H9 (cell line): ENCODE data around the gene LRCOL1. TPM values are rescaled to one million over a fixed set of nuclear protein-coding genes. Genes with fewer than 3 reads are reported as not detected.

Source experiments
- DNase-seq: peaks from one replicate; pipeline ENCODE4 v3.0.0-alpha.2; 2017
- H2AFZ ChIP-seq: one replicate; pipeline ENCODE4 v1.6.1; 2013; ENCODE audit warnings: mild to moderate bottlenecking, low read length, control low read depth, moderate library complexity
- H2AK5ac ChIP-seq: 2 replicates; pipeline ENCODE4 v1.6.1; 2013; ENCODE audit warnings: low read length, control low read depth, mixed read lengths; ENCODE audit not compliant: insufficient read length
- H2BK120ac ChIP-seq: one replicate; pipeline ENCODE4 v1.6.1; 2013; ENCODE audit warnings: low read depth, mild to moderate bottlenecking, low read length, control low read depth, inconsistent platforms; ENCODE audit not compliant: poor library complexity, severe bottlenecking
- H2BK12ac ChIP-seq: 2 replicates; pipeline ENCODE4 v1.6.1; 2013; ENCODE audit warnings: low read length, control low read depth, mixed read lengths, low read depth; ENCODE audit not compliant: insufficient read length
- H2BK15ac ChIP-seq: 2 replicates; pipeline ENCODE4 v1.6.1; 2013; ENCODE audit warnings: low read depth, low read length, control low read depth
- H2BK20ac ChIP-seq: one replicate; pipeline ENCODE4 v1.6.1; 2013; ENCODE audit warnings: low read depth, mild to moderate bottlenecking, low read length, control low read depth, inconsistent platforms; ENCODE audit not compliant: poor library complexity, severe bottlenecking
- H2BK5ac ChIP-seq: 2 replicates; pipeline ENCODE4 v1.6.1; 2013; ENCODE audit warnings: low read length, control low read depth, mixed read lengths; ENCODE audit not compliant: insufficient read length
- H3K14ac ChIP-seq: 2 replicates; pipeline ENCODE4 v1.6.1; 2013; ENCODE audit warnings: low read length, control low read depth; ENCODE audit not compliant: insufficient read depth
- H3K18ac ChIP-seq: 2 replicates; pipeline ENCODE4 v1.6.1; 2013; ENCODE audit warnings: low read depth, mild to moderate bottlenecking, mixed read lengths, low read length, control low read depth; ENCODE audit not compliant: insufficient read length
- H3K23ac ChIP-seq: 2 replicates; pipeline ENCODE4 v1.6.1; 2013; ENCODE audit warnings: low read length, control low read depth, mixed read lengths, low read depth; ENCODE audit not compliant: insufficient read length
- H3K23me2 ChIP-seq: 2 replicates; pipeline ENCODE4 v1.6.1; 2013; ENCODE audit warnings: low read depth, mild to moderate bottlenecking, mixed read lengths, low read length, control low read depth; ENCODE audit not compliant: insufficient read length, poor library complexity, severe bottlenecking
- H3K27ac ChIP-seq: 2 replicates; pipeline ENCODE4 v1.5.1; 2013; ENCODE audit warnings: low read length, control low read depth, mixed read lengths, low read depth; ENCODE audit not compliant: insufficient read length
- H3K27me3 ChIP-seq: 2 replicates; pipeline ENCODE4 v1.6.1; 2013; ENCODE audit warnings: low read length, control low read depth, inconsistent platforms; ENCODE audit not compliant: insufficient read depth
- H3K4ac ChIP-seq: 2 replicates; pipeline ENCODE4 v1.6.1; 2013; ENCODE audit warnings: low read depth, mild to moderate bottlenecking, control low read depth, inconsistent platforms, low read length, moderate library complexity
- H3K4me1 ChIP-seq: 2 replicates; pipeline ENCODE4 v1.6.1; 2013; ENCODE audit warnings: low read length, control low read depth, inconsistent platforms; ENCODE audit not compliant: insufficient read depth
- H3K4me2 ChIP-seq: 2 replicates; pipeline ENCODE4 v1.6.1; 2013; ENCODE audit warnings: low read length, control low read depth, mixed read lengths; ENCODE audit not compliant: insufficient read length, insufficient read depth
- H3K56ac ChIP-seq: 2 replicates; pipeline ENCODE4 v1.6.1; 2013; ENCODE audit warnings: low read depth, mild to moderate bottlenecking, mixed read lengths, low read length, control low read depth; ENCODE audit not compliant: insufficient read length
- H3K79me1 ChIP-seq: 2 replicates; pipeline ENCODE4 v1.6.1; 2013; ENCODE audit warnings: low read depth, mild to moderate bottlenecking, moderate library complexity, low read length, control low read depth, inconsistent platforms; ENCODE audit not compliant: insufficient read depth, poor library complexity, severe bottlenecking
- H3K79me2 ChIP-seq: 2 replicates; pipeline ENCODE4 v1.6.1; 2013; ENCODE audit warnings: low read length, control low read depth, inconsistent platforms; ENCODE audit not compliant: insufficient read depth
- H3K9ac ChIP-seq: 2 replicates; pipeline ENCODE4 v1.6.1; 2013; ENCODE audit warnings: low read length, control low read depth, mixed read lengths; ENCODE audit not compliant: insufficient read length; ENCODE audit errors: extremely low read depth
- H3K9me3 ChIP-seq: one replicate; pipeline ENCODE4 v1.6.1; 2013; ENCODE audit warnings: low read depth, low read length, inconsistent platforms; ENCODE audit not compliant: control insufficient read depth
- H3T11ph ChIP-seq: one replicate; pipeline ENCODE4 v1.6.1; 2013; ENCODE audit warnings: mild to moderate bottlenecking, low read length, control low read depth, inconsistent platforms
- H4K20me1 ChIP-seq: one replicate; pipeline ENCODE4 v1.6.1; 2013; ENCODE audit not compliant: control insufficient read depth, insufficient read length, insufficient read depth
- H4K5ac ChIP-seq: 2 replicates; pipeline ENCODE4 v1.6.1; 2013; ENCODE audit warnings: low read depth, mild to moderate bottlenecking, mixed read lengths, low read length, control low read depth; ENCODE audit not compliant: insufficient read length
- H4K8ac ChIP-seq: replicated peaks from 2 replicates; pipeline ENCODE4 v1.6.1; 2013; ENCODE audit warnings: low read length, control low read depth, mixed read lengths, low read depth; ENCODE audit not compliant: insufficient read length
- H4K91ac ChIP-seq: 2 replicates; pipeline ENCODE4 v1.6.1; 2013; ENCODE audit warnings: low read depth, mild to moderate bottlenecking, moderate library complexity, mixed read lengths, low read length, control low read depth; ENCODE audit not compliant: insufficient read length
- H3K27ac Mint-ChIP-seq, 3 experiments: 2 replicates in 2 of 3; 3 replicates in 1 of 3; pipeline ENCODE4 v1.8.0; 2020 to 2021; ENCODE audit warnings: mixed read lengths in 3 of 3, mild to moderate bottlenecking in 1 of 3, moderate library complexity in 1 of 3
- H3K27me3 Mint-ChIP-seq: 2 replicates; pipeline ENCODE4 v1.8.0; 2021; ENCODE audit warnings: low read depth, mild to moderate bottlenecking, moderate library complexity, mixed read lengths
- H3K36me3 Mint-ChIP-seq, 3 experiments: 2 replicates in 2 of 3; 3 replicates in 1 of 3; pipeline ENCODE4 v1.8.0; 2020 to 2021; ENCODE audit warnings: low read depth in 3 of 3, mixed read lengths in 3 of 3; ENCODE audit not compliant: insufficient read depth in 1 of 3
- H3K4me1 Mint-ChIP-seq, 2 experiments: 2 replicates each; pipeline ENCODE4 v1.8.0; 2020; ENCODE audit warnings: mixed read lengths in 2 of 2
- H3K4me3 Mint-ChIP-seq, 2 experiments: 2 replicates in 1 of 2; 3 replicates in 1 of 2; pipeline ENCODE4 v1.8.0; 2020 to 2021; ENCODE audit warnings: mild to moderate bottlenecking in 2 of 2, mixed read lengths in 2 of 2, moderate library complexity in 1 of 2
- H3K9me3 Mint-ChIP-seq, 2 experiments: 2 replicates in 1 of 2; 3 replicates in 1 of 2; pipeline ENCODE4 v1.8.0; 2020; ENCODE audit warnings: mild to moderate bottlenecking in 2 of 2, mixed read lengths in 2 of 2, moderate library complexity in 1 of 2
- WGBS: extraction: QIAGEN DNeasy Blood & Tissue Kit; methylation state at CpG from one replicate; pipeline ENCODE4 v1.1.7; 2013; ENCODE audit warnings: missing lambda C conversion rate, low lambda C conversion rate, mixed read lengths; ENCODE audit not compliant: insufficient read length; ENCODE audit errors: extremely low coverage; 5-methylcytosine and 5-hydroxymethylcytosine counted together
- total RNA-seq: library from RNA; stranded (reverse); gene quantifications from 2 replicates; pipeline ENCODE4 v1.2.1, GENCODE V29; 2021
- TF ChIP-seq, protein P1 (sequence below): fragments of 200-600 bp; sonication (generic); conservative IDR thresholded peaks from 3 replicates; pipeline ENCODE4 v1.8.0; 2021; ENCODE audit warnings: antibody characterized with exemption, mild to moderate bottlenecking

LRCOL1 gene
- total RNA-seq, 1 experiment from 2014 or later = not detected

DNA sequence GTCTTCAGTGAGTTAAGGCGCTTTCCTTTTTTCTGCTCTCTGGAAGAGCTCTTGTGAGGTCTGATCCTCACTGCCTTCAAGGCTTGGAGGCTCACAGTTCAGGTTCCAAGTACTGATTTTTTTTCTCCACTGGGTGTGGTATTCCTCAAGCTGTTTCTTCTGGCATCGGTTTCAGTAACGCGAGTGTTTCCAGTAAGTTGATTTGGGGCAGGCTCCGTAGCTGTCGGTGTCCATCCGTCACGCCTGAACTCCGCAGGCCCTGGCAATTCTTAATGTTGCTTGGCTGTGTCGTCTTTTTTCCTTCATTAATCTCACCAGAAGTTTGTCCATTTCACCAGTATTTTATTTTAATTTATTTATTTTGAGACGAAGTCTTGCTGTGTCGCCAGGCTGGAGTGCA is 30.6 kb downstream of the LRCOL1 start:
- H4K91ac ChIP-seq = no peak overlapping the region
- H2BK120ac ChIP-seq = no peak overlapping the region
- peaks cover 6% of the 10 kb centered on the region; the same call in 1 of the 2 replicates for H3K27me3 ChIP-seq
- H3K27ac Mint-ChIP-seq = no peak overlapping the region
- DNase-seq = no peak
- H3K4me1 ChIP-seq = no peaks in the 10 kb centered on the region
- H3K9me3 ChIP-seq = no peaks in the 10 kb centered on the region
- no peak overlapping the region for H3K9ac ChIP-seq
- H2BK20ac ChIP-seq = no peak overlapping the region
- H2AK5ac ChIP-seq = no peak overlapping the region
- WGBS = no CpG with 5 or more reads among the region's 12 CpGs
- no peak overlapping the region for H2BK12ac ChIP-seq
- no peak overlapping the region for H4K5ac ChIP-seq
- H2AFZ ChIP-seq = no peak overlapping the region
- no peaks in the 10 kb centered on the region for H3K79me2 ChIP-seq
- peaks cover 2% of the 10 kb centered on the region for H4K20me1 ChIP-seq
- TF ChIP-seq, protein P1, sequence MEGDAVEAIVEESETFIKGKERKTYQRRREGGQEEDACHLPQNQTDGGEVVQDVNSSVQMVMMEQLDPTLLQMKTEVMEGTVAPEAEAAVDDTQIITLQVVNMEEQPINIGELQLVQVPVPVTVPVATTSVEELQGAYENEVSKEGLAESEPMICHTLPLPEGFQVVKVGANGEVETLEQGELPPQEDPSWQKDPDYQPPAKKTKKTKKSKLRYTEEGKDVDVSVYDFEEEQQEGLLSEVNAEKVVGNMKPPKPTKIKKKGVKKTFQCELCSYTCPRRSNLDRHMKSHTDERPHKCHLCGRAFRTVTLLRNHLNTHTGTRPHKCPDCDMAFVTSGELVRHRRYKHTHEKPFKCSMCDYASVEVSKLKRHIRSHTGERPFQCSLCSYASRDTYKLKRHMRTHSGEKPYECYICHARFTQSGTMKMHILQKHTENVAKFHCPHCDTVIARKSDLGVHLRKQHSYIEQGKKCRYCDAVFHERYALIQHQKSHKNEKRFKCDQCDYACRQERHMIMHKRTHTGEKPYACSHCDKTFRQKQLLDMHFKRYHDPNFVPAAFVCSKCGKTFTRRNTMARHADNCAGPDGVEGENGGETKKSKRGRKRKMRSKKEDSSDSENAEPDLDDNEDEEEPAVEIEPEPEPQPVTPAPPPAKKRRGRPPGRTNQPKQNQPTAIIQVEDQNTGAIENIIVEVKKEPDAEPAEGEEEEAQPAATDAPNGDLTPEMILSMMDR = no peak
- no peak overlapping the region for H3K4me2 ChIP-seq
- H3K14ac ChIP-seq = no peak overlapping the region
- H3K4ac ChIP-seq = no peak overlapping the region
- peaks cover 54% of the 10 kb centered on the region for H3K27me3 Mint-ChIP-seq
- H3K4me3 Mint-ChIP-seq = no peak overlapping the region
- no peak overlapping the region for H3K18ac ChIP-seq
- peaks cover 16% of the 10 kb centered on the region for H3K23me2 ChIP-seq
- H2BK5ac ChIP-seq = no peak overlapping the region
- H3K4me1 Mint-ChIP-seq = peaks cover 4 to 8% of the 10 kb centered on the region in 2 experiments
- H3K56ac ChIP-seq = no peak overlapping the region
- no peak overlapping the region for H3K23ac ChIP-seq
- H2BK15ac ChIP-seq = no peak overlapping the region
- H3K27ac ChIP-seq = no peak overlapping the region
- peaks cover 15 to 46% (median 38%) of the 10 kb centered on the region in 3 experiments; a peak in 6 of 7 replicates for H3K36me3 Mint-ChIP-seq
- no peak overlapping the region for H4K8ac ChIP-seq
- no peaks in the 10 kb centered on the region for H3K79me1 ChIP-seq
- no peaks in the 10 kb centered on the region for H3K9me3 Mint-ChIP-seq
- H3T11ph ChIP-seq = no peak overlapping the region
